Keratinocyte (primary cell): ENCODE data around the gene MAPK12. TPM values are rescaled to one million over a fixed set of nuclear protein-coding genes. Genes with fewer than 3 reads are reported as not detected.

Source experiments
- DNase-seq: peaks from one replicate; pipeline ENCODE4 v3.0.0-alpha.2; 2011; ENCODE audit warnings: low read depth, missing footprints, low spot score
- FAIRE-seq: peaks from 2 replicates; lab custom pipeline; 2011; peaks lifted over from hg19 to GRCh38; lab: Jason Lieb, UNC
- H2AFZ ChIP-seq: 2 replicates; pipeline ENCODE4 v1.6.0; 2012; ENCODE audit warnings: low read length, control low read depth, inconsistent platforms; ENCODE audit not compliant: control insufficient read depth
- H3K27ac ChIP-seq: 2 replicates; pipeline ENCODE4 v1.5.1; 2011; ENCODE audit warnings: low read length; ENCODE audit not compliant: control insufficient read depth, insufficient read depth
- H3K27me3 ChIP-seq: 3 replicates; pipeline ENCODE4 v1.6.0; 2011; ENCODE audit warnings: low read length; ENCODE audit not compliant: control insufficient read depth, insufficient read depth; ENCODE audit errors: extremely low read depth
- H3K36me3 ChIP-seq, 2 experiments: 2 replicates in 1 of 2; 3 replicates in 1 of 2; pipeline ENCODE4 v1.5.1; 2011; ENCODE audit warnings: low read length in 2 of 2, mild to moderate bottlenecking in 1 of 2; ENCODE audit not compliant: control insufficient read depth in 2 of 2, insufficient read depth in 2 of 2; ENCODE audit errors: extremely low read depth in 1 of 2
- H3K4me1 ChIP-seq: 3 replicates; pipeline ENCODE4 v1.5.1; 2011; ENCODE audit warnings: low read length; ENCODE audit not compliant: control insufficient read depth, insufficient read depth; ENCODE audit errors: extremely low read depth
- H3K4me2 ChIP-seq: 3 replicates; pipeline ENCODE4 v1.6.0; 2011; ENCODE audit warnings: low read depth, low read length; ENCODE audit not compliant: control insufficient read depth, insufficient read depth; ENCODE audit errors: extremely low read depth
- H3K4me3 ChIP-seq, 3 experiments: fragments of 200-600 bp in 1 of 3; sonication (generic) in 1 of 3; 2 replicates in 2 of 3; 3 replicates in 1 of 3; pipeline ENCODE4 v1.5.1; 2011 to 2016; ENCODE audit warnings: low read length in 3 of 3, mild to moderate bottlenecking in 3 of 3, control low read depth in 2 of 3, inconsistent platforms in 1 of 3, low read depth in 1 of 3, mixed read lengths in 1 of 3, mixed run types in 1 of 3, moderate library complexity in 1 of 3; ENCODE audit not compliant: control insufficient read depth in 2 of 3, insufficient read depth in 2 of 3; ENCODE audit errors: extremely low read depth in 1 of 3
- H3K79me2 ChIP-seq: 2 replicates; pipeline ENCODE4 v1.6.0; 2012; ENCODE audit warnings: low read length; ENCODE audit not compliant: control insufficient read depth, insufficient read depth
- H3K9ac ChIP-seq: 3 replicates; pipeline ENCODE4 v1.6.0; 2011; ENCODE audit warnings: low read length; ENCODE audit not compliant: control insufficient read depth, insufficient read depth; ENCODE audit errors: extremely low read depth
- H3K9me1 ChIP-seq: 3 replicates; pipeline ENCODE4 v1.6.0; 2011; ENCODE audit warnings: low read length; ENCODE audit not compliant: control insufficient read depth, insufficient read depth; ENCODE audit errors: extremely low read depth
- H3K9me3 ChIP-seq: 2 replicates; pipeline ENCODE4 v1.5.1; 2012; ENCODE audit warnings: low read depth, low read length; ENCODE audit not compliant: control insufficient read depth
- H4K20me1 ChIP-seq: 3 replicates; pipeline ENCODE4 v1.6.0; 2011; ENCODE audit warnings: low read length; ENCODE audit not compliant: control insufficient read depth, insufficient read depth; ENCODE audit errors: extremely low read depth
- CTCF ChIP-seq, 3 experiments: IDR thresholded peaks in 1 of 3; conservative IDR thresholded peaks in 1 of 3; optimal IDR thresholded peaks in 1 of 3; 2 replicates in 2 of 3; 3 replicates in 1 of 3; pipeline versions ENCODE3 to v1.5.1; 2011; ENCODE audit warnings: low read length in 3 of 3, mild to moderate bottlenecking in 3 of 3, moderate library complexity in 2 of 3, control low read depth in 1 of 3, inconsistent platforms in 1 of 3; ENCODE audit not compliant: insufficient read depth in 2 of 3; ENCODE audit errors: extremely low read depth in 1 of 3
- EZH2 ChIP-seq: IDR thresholded peaks from one replicate; pipeline ENCODE4 v1.6.1; 2012; ENCODE audit warnings: inconsistent platforms, mild to moderate bottlenecking, low read length, moderate library complexity
- dilution Hi-C: fragments of 300-500 bp; cut with MboI; formaldehyde crosslinking; loops from one replicate; pipeline ENCODE4 v1.7.0; 2020; ENCODE audit warnings: low sequenced_read_pairs; ENCODE audit not compliant: extremely low pct_ligation_motif_present
- polyA plus RNA-seq, 5 experiments: library from polyadenylated mRNA; depleted of rRNA in 3 of 5; stranded (reverse) in 3 of 5; stranded (forward) in 1 of 5; unstranded in 1 of 5; fragments of >200 nt; gene quantifications; 1 replicate in 1 of 5; 2 replicates in 3 of 5; 3 replicates in 1 of 5; pipeline versions ENCODE4 v1.2.1 to v1.2.3, GENCODE V29; 2011 to 2012; ENCODE audit warnings: missing spikeins in 2 of 5, low read depth in 1 of 5, low replicate concordance in 1 of 5

Gene MAPK12
- polyA plus RNA-seq, 1 donor (not counting 4 experiments of a cell fraction or from before 2014, with no cell fraction given): 10.1 TPM

- FAIRE-seq: no peak
Observed at GRCh38 chr22:50293441-50294318, 32.2 kb upstream of the MAPK12 start.

GRCh38 chr22:50292643-50293440 lies 31.4 kb upstream of the MAPK12 start:
- H2AFZ ChIP-seq: no peak overlapping the region
- no peaks in the 10 kb centered on the region for H3K9me1 ChIP-seq
- H3K79me2 ChIP-seq: peaks cover 93% of the 10 kb centered on the region
- H4K20me1 ChIP-seq: peaks cover 19% of the 10 kb centered on the region
- H3K4me1 ChIP-seq: peaks cover 18% of the 10 kb centered on the region
- TF ChIP-seq EZH2: no peak
- no peaks in the 10 kb centered on the region for H3K27me3 ChIP-seq
- H3K36me3 ChIP-seq: peaks cover 25 to 32% of the 10 kb centered on the region in 2 experiments
- H3K27ac ChIP-seq: peak overlapping the region; percentile 26
- peak overlapping the region; percentile 32 to 57 (median 49) for H3K4me3 ChIP-seq
- peak overlapping the region; percentile 50 for H3K9ac ChIP-seq
- DNase-seq (no peak), FAIRE-seq (no peak)
- dilution Hi-C loops: no loop called here
- no peaks in the 10 kb centered on the region for H3K9me3 ChIP-seq
- H3K4me2 ChIP-seq: peak overlapping the region; percentile 79

More at GRCh38 chr22:50293441-50294318, 32.2 kb upstream of the MAPK12 start:
- Histone ChIP-seq H3K79me2 (peaks cover 94% of the 10 kb centered on the region), H3K9me3 (no peaks in the 10 kb centered on the region), H3K4me1 (peaks cover 18% of the 10 kb centered on the region), H3K9me1 (no peaks in the 10 kb centered on the region), H3K4me3 (peak overlapping the region; percentile 19 to 57 (median 32)), H3K9ac (peak overlapping the region; percentile 50), H4K20me1 (peaks cover 17% of the 10 kb centered on the region), H3K27me3 (no peaks in the 10 kb centered on the region), H3K4me2 (peak overlapping the region; percentile 79), H3K27ac (peak overlapping the region; percentile 61), H3K36me3 (peaks cover 20 to 25% of the 10 kb centered on the region in 2 experiments), H2AFZ (no peak overlapping the region)
- TF ChIP-seq CTCF (optimal IDR thresholded peaks at IDR 0.05 in 1 of 3, IDR thresholded peaks at IDR 0.05 in 1 of 3, conservative IDR thresholded peaks at IDR 0.05 in 1 of 3; ENCODE audit: extremely low read depth in 1 of 3, insufficient read depth in 2 of 3, low read length in 3 of 3): no peak
- no peak for TF ChIP-seq EZH2
- no peak for DNase-seq
- dilution Hi-C loops: no loop called here
